IMR-90 (cell line): Measurements from ENCODE around the gene MUC5AC. TPM values are rescaled to one million over a fixed set of nuclear protein-coding genes. Genes with fewer than 3 reads are reported as not detected.

ENCODE experiments used
- ATAC-seq: fragments of 200-7000 bp; cut with Tn5 transposase; 2 replicates; pipeline ENCODE4 v1.9.1; 2020; ENCODE audit warnings: low read depth, mild to moderate bottlenecking, moderate library complexity
- BruUV-seq: library from RNA; stranded (reverse); fragments of 400-500 nt; replicated peaks from 2 replicates; lab custom pipeline; 2021; lab: Mats Ljungman, UMichigan
- CTCF ChIA-PET: fragments of 300-600 bp; formaldehyde crosslinking; extraction: SDS; loops from one replicate; lab custom pipeline; 2021; ENCODE audit warnings: antibody characterized with exemption; lab: Yijun Ruan, JAX
- POLR2A ChIA-PET: fragments of 300-600 bp; sonication (Branson Sonifier 250); formaldehyde crosslinking; loops from one replicate; lab custom pipeline; 2022; ENCODE audit warnings: antibody characterized with exemption; ENCODE audit not compliant: unreplicated experiment; lab: Charles Lee
- DNase-seq: peaks from one replicate; pipeline ENCODE4 v3.0.0; 2013
- H2AFZ ChIP-seq: replicated peaks from 2 replicates; pipeline ENCODE3; 2013; ENCODE audit warnings: low read length, mild to moderate bottlenecking; ENCODE audit not compliant: poor library complexity
- H2AK5ac ChIP-seq: 2 replicates; pipeline ENCODE4 v1.6.1; 2013; ENCODE audit warnings: low read depth, low read length, inconsistent platforms
- H2AK9ac ChIP-seq: replicated peaks from 2 replicates; pipeline ENCODE3; 2013; ENCODE audit warnings: mild to moderate bottlenecking, low read depth, low read length, moderate library complexity; ENCODE audit not compliant: poor library complexity
- H2BK120ac ChIP-seq: 2 replicates; pipeline ENCODE4 v1.6.1; 2013; ENCODE audit warnings: low read depth, low read length, inconsistent platforms
- H2BK15ac ChIP-seq: 3 replicates; pipeline ENCODE4 v1.6.1; 2013; ENCODE audit warnings: low read depth, low read length, inconsistent platforms
- H2BK20ac ChIP-seq: 2 replicates; pipeline ENCODE4 v1.6.1; 2013; ENCODE audit warnings: low read depth, mild to moderate bottlenecking, inconsistent platforms, low read length, moderate library complexity
- H2BK5ac ChIP-seq: 2 replicates; pipeline ENCODE4 v1.6.1; 2013; ENCODE audit warnings: mild to moderate bottlenecking, low read depth, low read length, inconsistent platforms; ENCODE audit not compliant: poor library complexity, severe bottlenecking
- H3K14ac ChIP-seq: replicated peaks from 2 replicates; pipeline ENCODE4 v1.6.1; 2013; ENCODE audit warnings: low read depth, low read length, inconsistent platforms
- H3K18ac ChIP-seq: 2 replicates; pipeline ENCODE4 v1.6.1; 2013; ENCODE audit warnings: low read depth, low read length, control low read depth
- H3K23ac ChIP-seq: 2 replicates; pipeline ENCODE4 v1.6.1; 2013; ENCODE audit warnings: low read depth, low read length, inconsistent platforms
- H3K27ac ChIP-seq: 2 replicates; pipeline ENCODE4 v1.5.1; 2013; ENCODE audit warnings: mild to moderate bottlenecking, control low read depth, low read length; ENCODE audit not compliant: insufficient read depth
- H3K27me3 ChIP-seq: 2 replicates; pipeline ENCODE4 v1.6.1; 2013; ENCODE audit warnings: low read length; ENCODE audit not compliant: control insufficient read depth, insufficient read depth
- H3K36me3 ChIP-seq: 2 replicates; pipeline ENCODE4 v1.6.1; 2013; ENCODE audit warnings: low read length, mixed read lengths; ENCODE audit not compliant: control insufficient read depth, insufficient read depth
- H3K4ac ChIP-seq: 2 replicates; pipeline ENCODE4 v1.6.1; 2013; ENCODE audit warnings: low read depth, low read length, inconsistent platforms
- H3K4me1 ChIP-seq: 2 replicates; pipeline ENCODE4 v1.6.1; 2013; ENCODE audit warnings: low read length, mixed read lengths; ENCODE audit not compliant: control insufficient read depth, insufficient read depth
- H3K4me2 ChIP-seq: 2 replicates; pipeline ENCODE4 v1.6.1; 2013; ENCODE audit warnings: low read depth, mild to moderate bottlenecking, control low read depth, low read length, moderate library complexity
- H3K4me3 ChIP-seq: 2 replicates; pipeline ENCODE4 v1.5.1; 2013; ENCODE audit warnings: low read depth, mild to moderate bottlenecking, control low read depth, low read length, moderate library complexity; ENCODE audit not compliant: insufficient read depth
- H3K56ac ChIP-seq: 2 replicates; pipeline ENCODE4 v1.6.1; 2013; ENCODE audit warnings: low read length, inconsistent platforms; ENCODE audit not compliant: insufficient read depth; ENCODE audit errors: extremely low read depth
- H3K79me1 ChIP-seq, 2 experiments: 2 replicates each; pipeline ENCODE4 v1.6.1; 2013; ENCODE audit warnings: low read length in 2 of 2, inconsistent platforms in 1 of 2, low read depth in 1 of 2
- H3K9ac ChIP-seq: 2 replicates; pipeline ENCODE4 v1.6.1; 2013; ENCODE audit warnings: low read depth, low read length, control low read depth
- H3K9me1 ChIP-seq: 2 replicates; pipeline ENCODE4 v1.6.1; 2013; ENCODE audit warnings: low read length, inconsistent platforms; ENCODE audit not compliant: insufficient read depth
- H3K9me3 ChIP-seq: 2 replicates; pipeline ENCODE4 v1.6.1; 2013; ENCODE audit warnings: low read length; ENCODE audit not compliant: control insufficient read depth, insufficient read depth
- H4K20me1 ChIP-seq: 2 replicates; pipeline ENCODE4 v1.6.1; 2013; ENCODE audit warnings: low read length, inconsistent platforms; ENCODE audit not compliant: insufficient read depth
- H4K5ac ChIP-seq: 2 replicates; pipeline ENCODE4 v1.6.1; 2013; ENCODE audit warnings: mild to moderate bottlenecking, low read depth, low read length, control low read depth
- H4K8ac ChIP-seq, 2 experiments: 2 replicates each; pipeline ENCODE4 v1.6.1; 2013; ENCODE audit warnings: low read depth in 2 of 2, low read length in 2 of 2, control low read depth in 1 of 2, inconsistent platforms in 1 of 2
- H4K91ac ChIP-seq: 2 replicates; pipeline ENCODE4 v1.6.1; 2013; ENCODE audit warnings: low read depth, low read length, inconsistent platforms; ENCODE audit not compliant: insufficient read depth
- BHLHE40 ChIP-seq: fragments of 150-350 bp; IDR thresholded peaks from 2 replicates; pipeline ENCODE4 v1.6.1; 2016; ENCODE audit warnings: mild to moderate bottlenecking, low read depth, low read length
- CEBPB ChIP-seq: IDR thresholded peaks from 2 replicates; pipeline ENCODE4 v1.6.1; 2012; ENCODE audit warnings: low read depth, low read length, improper control_type of control experiment
- CHD1 ChIP-seq: IDR thresholded peaks from 2 replicates; pipeline ENCODE4 v1.6.1; 2012; ENCODE audit warnings: low read depth, low read length, improper control_type of control experiment
- CTCF ChIP-seq: conservative IDR thresholded peaks from 2 replicates; pipeline ENCODE4 v1.5.1; 2012; ENCODE audit warnings: mild to moderate bottlenecking, low read depth, low read length, improper control_type of control experiment
- ELK1 ChIP-seq: fragments of 150-350 bp; IDR thresholded peaks from 2 replicates; pipeline ENCODE4 v1.6.1; 2016; ENCODE audit warnings: low read depth, mild to moderate bottlenecking, low read length, moderate library complexity, borderline replicate concordance
- FOS ChIP-seq: fragments of 150-350 bp; IDR thresholded peaks from 2 replicates; pipeline ENCODE4 v1.6.1; 2016; ENCODE audit warnings: low read depth, low read length
- MAFK ChIP-seq: IDR thresholded peaks from 2 replicates; pipeline ENCODE4 v1.6.1; 2012; ENCODE audit warnings: low read depth, low read length, improper control_type of control experiment
- MAZ ChIP-seq: IDR thresholded peaks from 2 replicates; pipeline ENCODE4 v1.6.1; 2012; ENCODE audit warnings: low read depth, mild to moderate bottlenecking, low read length, improper control_type of control experiment, moderate library complexity, borderline replicate concordance
- MXI1 ChIP-seq: IDR thresholded peaks from 2 replicates; pipeline ENCODE4 v1.6.1; 2012; ENCODE audit warnings: low read depth, mild to moderate bottlenecking, low read length, moderate library complexity, borderline replicate concordance
- NFE2L2 ChIP-seq: fragments of 150-350 bp; IDR thresholded peaks from 2 replicates; pipeline ENCODE4 v1.6.1; 2016; ENCODE audit warnings: low read depth, mild to moderate bottlenecking, low read length
- POLR2A ChIP-seq: IDR thresholded peaks from 2 replicates; pipeline ENCODE4 v1.6.1; 2012; ENCODE audit warnings: mild to moderate bottlenecking, low read depth, low read length
- RCOR1 ChIP-seq: IDR thresholded peaks from 2 replicates; pipeline ENCODE4 v1.6.1; 2012; ENCODE audit warnings: mild to moderate bottlenecking, low read length, improper control_type of control experiment; ENCODE audit not compliant: insufficient replicate concordance
- RFX5 ChIP-seq: IDR thresholded peaks from 2 replicates; pipeline ENCODE4 v1.8.0; 2012; ENCODE audit warnings: low read depth, mild to moderate bottlenecking, low read length, moderate library complexity
- SMC3 ChIP-seq: fragments of 150-350 bp; IDR thresholded peaks from 2 replicates; pipeline ENCODE4 v1.6.1; 2016; ENCODE audit warnings: low read depth, mild to moderate bottlenecking, antibody characterized with exemption, low read length, moderate library complexity
- WGBS, 2 experiments: methylation state at CpG; one replicate each; pipeline versions ENCODE4 v1.1.5 to v1.1.7; 2013; ENCODE audit warnings: missing lambda C conversion rate in 2 of 2; ENCODE audit not compliant: insufficient read length in 1 of 2; ENCODE audit errors: extremely low coverage in 2 of 2; 5-methylcytosine and 5-hydroxymethylcytosine counted together
- dilution Hi-C: fragments of 300-500 bp; cut with HindIII; formaldehyde crosslinking; loops from one replicate; pipeline ENCODE4 v1.14.3; 2018; ENCODE audit warnings: low sequenced_read_pairs; ENCODE audit not compliant: unreplicated experiment
- in situ Hi-C: fragments of 300-500 bp; cut with MboI; formaldehyde crosslinking; loops from 3 replicates; pipeline ENCODE4 v1.14.3; 2019; ENCODE audit warnings: low sequenced_read_pairs, inconsistent platforms, mixed read lengths
- intact Hi-C: fragments of 100-400 bp; cut with micrococcal nuclease; formaldehyde crosslinking; loops from 2 replicates; pipeline ENCODE4 v1.10.0; 2022
- polyA plus RNA-seq, 3 experiments: library from polyadenylated mRNA; depleted of rRNA; stranded (reverse); fragments of >200 nt; gene quantifications; 2 replicates each; pipeline ENCODE4 v1.2.3, GENCODE V29; 2012; ENCODE audit warnings: low replicate concordance in 1 of 3
- total RNA-seq: library from RNA; depleted of rRNA; stranded (reverse); fragments of >200 nt; gene quantifications from 2 replicates; pipeline ENCODE4 v1.2.3, GENCODE V29; 2012

Gene MUC5AC
- total and polyA plus RNA-seq, 2 of the 4 experiments (the other 2 are of a cell fraction) = 0.02 TPM; not detected in 1

GRCh38 chr11:1151366-1152315 is 6.1 kb upstream of the MUC5AC start:
- Histone ChIP-seq H3K18ac (peak overlapping the region; percentile 31; the same call in 1 of the 2 replicates), H2BK5ac (peak overlapping the region; percentile 97), H3K36me3 (no peaks in the 10 kb centered on the region), H4K91ac (peak overlapping the region; percentile 77), H3K14ac (peak overlapping the region; percentile 47), H3K56ac (peak overlapping the region; percentile 54; the same call in 1 of the 2 replicates), H3K27me3 (no peaks in the 10 kb centered on the region; the same call in 1 of the 2 replicates), H3K4me3 (no peak overlapping the region), H3K9me1 (peaks cover 17% of the 10 kb centered on the region), H3K9ac (no peak overlapping the region), H3K9me3 (no peaks in the 10 kb centered on the region), H3K4me2 (peak overlapping the region; percentile 5; the same call in 1 of the 2 replicates), H2BK15ac (peak overlapping the region; percentile 43; the same call in 1 of the 3 replicates), H2BK120ac (peak overlapping the region; percentile 96), H3K23ac (peak overlapping the region; percentile 4; the same call in 1 of the 2 replicates), H3K4ac (peak overlapping the region; percentile 95), H3K4me1 (peaks cover 38% of the 10 kb centered on the region), H2AK9ac (peak overlapping the region; percentile 90), H2AK5ac (peak overlapping the region; percentile 65), H4K8ac (peak overlapping the region; percentile 61 to 66; a peak in 3 of 4 replicates), H4K20me1 (no peaks in the 10 kb centered on the region; the same call in 1 of the 2 replicates), H4K5ac (peak overlapping the region; percentile 74), H3K79me1 (no peaks in the 10 kb centered on the region; a peak in 1 of 4 replicates), H2AFZ (peak overlapping the region; percentile 66), H3K27ac (peak overlapping the region; percentile 76), H2BK20ac (peak overlapping the region; percentile 95)
- CTCF ChIA-PET = no interaction called here
- 90% methylated on average over 5 of the region's 22 CpGs; no CpG with 5 or more reads in 1 of the 2 experiments for WGBS, 2 experiments
- POLR2A ChIA-PET = no interaction called here
- DNase-seq (no peak), ATAC-seq (no peak)
- dilution Hi-C loops (no loop called here), intact Hi-C loops (no loop called here), in situ Hi-C loops (no loop called here)
- no TSS peak for BruUV-seq
- TF ChIP-seq RCOR1 = no peak
- no peak for TF ChIP-seq SMC3
- TF ChIP-seq MAFK = no peak
- no peak for TF ChIP-seq MXI1
- no peak for TF ChIP-seq RFX5
- no peak for TF ChIP-seq CEBPB
- no peak; the same call in none of the 2 replicates for TF ChIP-seq POLR2A
- no peak for TF ChIP-seq NFE2L2
- no peak for TF ChIP-seq BHLHE40
- no peak for TF ChIP-seq FOS
- no peak for TF ChIP-seq MAZ
- TF ChIP-seq ELK1 = no peak
- no peak for TF ChIP-seq CTCF
- TF ChIP-seq CHD1 = no peak
